ENCODE data around the gene EFCAB5. TPM values are rescaled to one million over a fixed set of nuclear protein-coding genes. Genes with fewer than 3 reads are reported as not detected.
"Not testable (repeated sequence)": the region's sequence is repeated elsewhere in the genome, so short reads cannot be mapped to it uniquely, and the experiment has no call there.

Gene EFCAB5
- polyA plus RNA-seq, 1 donor (not counting 4 experiments of a cell fraction or from before 2014, with no cell fraction given): 0.17 TPM

- Histone ChIP-seq H3K79me2 (ENCODE audit: control insufficient read depth, insufficient read depth, low read length) (peaks cover 35% of the 10 kb centered on the region), H3K9ac (ENCODE audit: control insufficient read depth, extremely low read depth, insufficient read depth, low read length) (peak overlapping the region; percentile 73), H3K4me2 (ENCODE audit: control insufficient read depth, extremely low read depth, insufficient read depth, low read depth, low read length) (peak overlapping the region; percentile 70), H3K36me3 (ENCODE audit: control insufficient read depth in 2 of 2, extremely low read depth in 1 of 2, insufficient read depth in 2 of 2, low read length in 2 of 2) (no peaks in the 10 kb centered on the region), H4K20me1 (ENCODE audit: control insufficient read depth, extremely low read depth, insufficient read depth, low read length) (no peaks in the 10 kb centered on the region), H3K9me1 (ENCODE audit: control insufficient read depth, extremely low read depth, insufficient read depth, low read length) (peaks cover 2% of the 10 kb centered on the region), H3K27me3 (ENCODE audit: control insufficient read depth, extremely low read depth, insufficient read depth, low read length) (no peaks in the 10 kb centered on the region), H3K4me1 (ENCODE audit: control insufficient read depth, extremely low read depth, insufficient read depth, low read length) (peaks cover 20% of the 10 kb centered on the region), H3K9me3 (ENCODE audit: control insufficient read depth, low read depth, low read length) (no peaks in the 10 kb centered on the region), H3K27ac (ENCODE audit: control insufficient read depth, insufficient read depth, low read length) (peak overlapping the region; percentile 71), H3K4me3 (ENCODE audit: control insufficient read depth in 2 of 3, extremely low read depth in 1 of 3, insufficient read depth in 2 of 3, low read depth in 1 of 3, low read length in 3 of 3) (peak overlapping the region in 2 of 3 experiments; percentile 71 to 97), H2AFZ (ENCODE audit: control insufficient read depth, low read length) (no peak overlapping the region)
- DNase-seq (ENCODE audit: low read depth, low spot score): no peak
- TF ChIP-seq CTCF (optimal IDR thresholded peaks at IDR 0.05 in 1 of 3, IDR thresholded peaks at IDR 0.05 in 1 of 3, conservative IDR thresholded peaks at IDR 0.05 in 1 of 3; ENCODE audit: extremely low read depth in 1 of 3, insufficient read depth in 2 of 3, low read length in 3 of 3) (peak; percentile 80 to 98 (median 86)), EZH2 (IDR thresholded peaks at IDR 0.05; ENCODE audit: low read length) (no peak)
- peak; percentile 86 for FAIRE-seq
- dilution Hi-C loops (cut with MboI; ENCODE audit: extremely low pct_ligation_motif_present, low sequenced_read_pairs): no loop called here
These were observed 10.1 kb upstream of the EFCAB5 start for GRCh38 chr17:29931231-29931932.

GRCh38 chr17:29933379-29933778 is 8.1 kb upstream of the EFCAB5 start:
- Histone ChIP-seq H3K9ac (ENCODE audit: control insufficient read depth, extremely low read depth, insufficient read depth, low read length) (no peak overlapping the region), H3K79me2 (ENCODE audit: control insufficient read depth, insufficient read depth, low read length) (peaks cover 15% of the 10 kb centered on the region), H3K4me1 (ENCODE audit: control insufficient read depth, extremely low read depth, insufficient read depth, low read length) (peaks cover 10% of the 10 kb centered on the region), H3K36me3 (ENCODE audit: control insufficient read depth in 2 of 2, extremely low read depth in 1 of 2, insufficient read depth in 2 of 2, low read length in 2 of 2) (no peaks in the 10 kb centered on the region), H3K4me2 (ENCODE audit: control insufficient read depth, extremely low read depth, insufficient read depth, low read depth, low read length) (no peak overlapping the region), H3K9me1 (ENCODE audit: control insufficient read depth, extremely low read depth, insufficient read depth, low read length) (peaks cover 2% of the 10 kb centered on the region), H4K20me1 (ENCODE audit: control insufficient read depth, extremely low read depth, insufficient read depth, low read length) (no peaks in the 10 kb centered on the region), H3K27ac (ENCODE audit: control insufficient read depth, insufficient read depth, low read length) (no peak overlapping the region), H3K9me3 (ENCODE audit: control insufficient read depth, low read depth, low read length) (no peaks in the 10 kb centered on the region), H3K4me3 (ENCODE audit: control insufficient read depth in 2 of 3, extremely low read depth in 1 of 3, insufficient read depth in 2 of 3, low read depth in 1 of 3, low read length in 3 of 3) (no peak overlapping the region), H3K27me3 (ENCODE audit: control insufficient read depth, extremely low read depth, insufficient read depth, low read length) (no peaks in the 10 kb centered on the region), H2AFZ (ENCODE audit: control insufficient read depth, low read length) (no peak overlapping the region)
- no peak for FAIRE-seq
- DNase-seq (ENCODE audit: low read depth, low spot score): no peak
- TF ChIP-seq CTCF (optimal IDR thresholded peaks at IDR 0.05 in 1 of 3, IDR thresholded peaks at IDR 0.05 in 1 of 3, conservative IDR thresholded peaks at IDR 0.05 in 1 of 3; ENCODE audit: extremely low read depth in 1 of 3, insufficient read depth in 2 of 3, low read length in 3 of 3) (peak; percentile 29 to 49 (median 39)), EZH2 (IDR thresholded peaks at IDR 0.05; ENCODE audit: low read length) (no peak)
- dilution Hi-C loops (cut with MboI; ENCODE audit: extremely low pct_ligation_motif_present, low sequenced_read_pairs): no loop called here

GRCh38 chr17:29935909-29936308 is 5.5 kb upstream of the EFCAB5 start:
- H3K36me3 ChIP-seq (ENCODE audit: control insufficient read depth in 2 of 2, extremely low read depth in 1 of 2, insufficient read depth in 2 of 2, low read length in 2 of 2); H4K20me1 ChIP-seq (ENCODE audit: control insufficient read depth, extremely low read depth, insufficient read depth, low read length); DNase-seq (ENCODE audit: low read depth, low spot score); H3K79me2 ChIP-seq (ENCODE audit: control insufficient read depth, insufficient read depth, low read length); H3K9ac ChIP-seq (ENCODE audit: control insufficient read depth, extremely low read depth, insufficient read depth, low read length); H3K4me3 ChIP-seq (ENCODE audit: control insufficient read depth in 2 of 3, extremely low read depth in 1 of 3, insufficient read depth in 2 of 3, low read depth in 1 of 3, low read length in 3 of 3); H3K4me2 ChIP-seq (ENCODE audit: control insufficient read depth, extremely low read depth, insufficient read depth, low read depth, low read length); H3K27ac ChIP-seq (ENCODE audit: control insufficient read depth, insufficient read depth, low read length); H3K9me1 ChIP-seq (ENCODE audit: control insufficient read depth, extremely low read depth, insufficient read depth, low read length); H3K9me3 ChIP-seq (ENCODE audit: control insufficient read depth, low read depth, low read length); H3K4me1 ChIP-seq (ENCODE audit: control insufficient read depth, extremely low read depth, insufficient read depth, low read length); H2AFZ ChIP-seq (ENCODE audit: control insufficient read depth, low read length); H3K27me3 ChIP-seq (ENCODE audit: control insufficient read depth, extremely low read depth, insufficient read depth, low read length); dilution Hi-C loops (cut with MboI; ENCODE audit: extremely low pct_ligation_motif_present, low sequenced_read_pairs); FAIRE-seq: not testable (repeated sequence)

Data from keratinocyte (primary cell).